ENCODE data around the gene CLCN7. TPM values are rescaled to one million over a fixed set of nuclear protein-coding genes. Genes with fewer than 3 reads are reported as not detected.

CLCN7 gene
- polyA plus RNA-seq, 3 donors, result 37.4 to 249 (median 56.5) TPM

- Mint-ChIP-seq H3K36me3 (peaks cover 26 to 59% of the 10 kb centered on the region in 2 donors), H3K27me3 (ENCODE audit: low read depth in 3 of 3) (peaks cover 0 to 6% (median 0%) of the 10 kb centered on the region in 3 donors), H3K4me3 (no peak overlapping the region), H3K9me3 (peaks cover 0 to 3% (median 0%) of the 10 kb centered on the region in 7 donors), H3K27ac (peak overlapping the region in 1 of 7 donors; percentile 32), H3K4me1 (peaks cover 33% of the 10 kb centered on the region)
- H4K20me1 ChIP-seq (ENCODE audit: insufficient read depth, low read length), result peaks cover 77% of the 10 kb centered on the region
- H3K9me3 ChIP-seq (replicated peaks in 1 of 2; ENCODE audit: control insufficient read depth in 1 of 2, insufficient read depth in 1 of 2, low read length in 2 of 2), result no peaks in the 10 kb centered on the region
- no peak overlapping the region for H3K9ac ChIP-seq (ENCODE audit: insufficient read depth, low read length, poor library complexity, severe bottlenecking)
- intact Hi-C loops (cut with micrococcal nuclease), result no loop called here
- H3K4me3 ChIP-seq (replicated peaks in 1 of 3; ENCODE audit: low read depth in 2 of 3, low read length in 3 of 3), result no peak overlapping the region
- no peak overlapping the region for H3K27ac ChIP-seq (ENCODE audit: low read depth in 1 of 2, low read length in 2 of 2)
- H3K4me2 ChIP-seq (replicated peaks; ENCODE audit: extremely low read depth, low read length, poor library complexity, severe bottlenecking), result no peak overlapping the region
- H3K79me2 ChIP-seq (ENCODE audit: insufficient read depth, low read length), result peaks cover 92% of the 10 kb centered on the region
- no peak for DNase-seq
- TF ChIP-seq CTCF (IDR thresholded peaks at IDR 0.05), result no peak
- H2AFZ ChIP-seq (ENCODE audit: insufficient read depth, low read depth, low read length, poor library complexity, severe bottlenecking), result no peak overlapping the region
- WGBS (ENCODE audit: insufficient coverage), result 97% methylated on average over 15 of the region's 24 CpGs
- peaks cover 34 to 56% of the 10 kb centered on the region in 2 donors for H3K36me3 ChIP-seq (replicated peaks in 1 of 2; ENCODE audit: control insufficient read depth in 1 of 2, insufficient read depth in 2 of 2, low read length in 2 of 2)
- no peaks in the 10 kb centered on the region for H3K27me3 ChIP-seq (ENCODE audit: control insufficient read depth in 2 of 2, insufficient read depth in 2 of 2, low read length in 2 of 2)
- H3K4me1 ChIP-seq (ENCODE audit: control insufficient read depth in 1 of 2, insufficient read depth in 2 of 2, low read length in 2 of 2), result peaks cover 20 to 38% of the 10 kb centered on the region in 2 donors
These were observed 8.8 kb downstream of the CLCN7 start for GRCh38 chr16:1466054-1466453.

- Histone ChIP-seq H2AFZ (ENCODE audit: insufficient read depth, low read depth, low read length, poor library complexity, severe bottlenecking) (no peak overlapping the region), H3K4me3 (replicated peaks in 1 of 3; ENCODE audit: low read depth in 2 of 3, low read length in 3 of 3) (no peak overlapping the region), H3K4me2 (replicated peaks; ENCODE audit: extremely low read depth, low read length, poor library complexity, severe bottlenecking) (no peak overlapping the region), H4K20me1 (ENCODE audit: insufficient read depth, low read length) (peaks cover 83% of the 10 kb centered on the region), H3K27me3 (ENCODE audit: control insufficient read depth in 2 of 2, insufficient read depth in 2 of 2, low read length in 2 of 2) (no peaks in the 10 kb centered on the region), H3K79me2 (ENCODE audit: insufficient read depth, low read length) (peaks cover 89% of the 10 kb centered on the region), H3K9me3 (replicated peaks in 1 of 2; ENCODE audit: control insufficient read depth in 1 of 2, insufficient read depth in 1 of 2, low read length in 2 of 2) (no peaks in the 10 kb centered on the region), H3K36me3 (replicated peaks in 1 of 2; ENCODE audit: control insufficient read depth in 1 of 2, insufficient read depth in 2 of 2, low read length in 2 of 2) (peaks cover 39 to 61% of the 10 kb centered on the region in 2 donors), H3K9ac (ENCODE audit: insufficient read depth, low read length, poor library complexity, severe bottlenecking) (no peak overlapping the region), H3K4me1 (ENCODE audit: control insufficient read depth in 1 of 2, insufficient read depth in 2 of 2, low read length in 2 of 2) (peaks cover 15 to 32% of the 10 kb centered on the region in 2 donors), H3K27ac (ENCODE audit: low read depth in 1 of 2, low read length in 2 of 2) (peak overlapping the region in 1 of 2 donors; percentile 20)
- no peak for TF ChIP-seq CTCF (IDR thresholded peaks at IDR 0.05)
- H3K4me3 Mint-ChIP-seq, result no peak overlapping the region
- H3K4me1 Mint-ChIP-seq, result peaks cover 28% of the 10 kb centered on the region
- no peak overlapping the region for H3K27ac Mint-ChIP-seq
- peaks cover 31 to 64% of the 10 kb centered on the region in 2 donors for H3K36me3 Mint-ChIP-seq
- H3K27me3 Mint-ChIP-seq (ENCODE audit: low read depth in 3 of 3), result peaks cover 0 to 6% (median 0%) of the 10 kb centered on the region in 3 donors
- intact Hi-C loops (cut with micrococcal nuclease), result no loop called here
- H3K9me3 Mint-ChIP-seq, result peaks cover 0 to 1% (median 0%) of the 10 kb centered on the region in 7 donors
- no peak for DNase-seq
- 94% methylated on average over 13 of the region's 13 CpGs for WGBS (ENCODE audit: insufficient coverage)
These were observed 9.3 kb downstream of the CLCN7 start for GRCh38 chr16:1465567-1465915.

All from CD14-positive monocyte (primary cell).